GM12878 (cell line): ENCODE data around the gene KCND2. TPM values are rescaled to one million over a fixed set of nuclear protein-coding genes. Genes with fewer than 3 reads are reported as not detected.

ENCODE experiments used
- ATAC-seq: fragments of 200-7000 bp; cut with Tn5 transposase; 3 replicates; pipeline ENCODE4 v1.9.1; 2020; ENCODE audit warnings: mild to moderate bottlenecking, moderate library complexity
- BruUV-seq: library from RNA; stranded (reverse); fragments of 400-500 nt; replicated peaks from 2 replicates; lab custom pipeline; 2021; lab: Mats Ljungman, UMichigan
- CTCF ChIA-PET: fragments of 300-600 bp; sonication (Branson Sonifier 250); formaldehyde crosslinking; extraction: SDS; loops from one replicate; lab custom pipeline; 2021; ENCODE audit warnings: inconsistent platforms; lab: Yijun Ruan, JAX
- POLR2A ChIA-PET: fragments of 350-600 bp; formaldehyde crosslinking; extraction: SDS; loops from one replicate; lab custom pipeline; 2021; ENCODE audit warnings: inconsistent platforms; lab: Charles Lee
- RAD21 ChIA-PET: fragments of 300-600 bp; sonication (Branson Sonifier 250); formaldehyde crosslinking; loops from one replicate; lab custom pipeline; 2023; ENCODE audit warnings: antibody characterized with exemption; ENCODE audit not compliant: unreplicated experiment; lab: Charles Lee
- SMC1A ChIA-PET: fragments of 300-600 bp; sonication (Branson Sonifier 250); formaldehyde crosslinking; loops from one replicate; lab custom pipeline; 2023; ENCODE audit not compliant: unreplicated experiment, uncharacterized antibody; lab: Charles Lee
- DNase-seq: peaks from one replicate; pipeline ENCODE4 v3.0.0-alpha.2; 2011; ENCODE audit warnings: low read depth, low spot score
- FAIRE-seq: peaks from 3 replicates; lab custom pipeline; 2011; peaks lifted over from hg19 to GRCh38; lab: Jason Lieb, UNC
- H2AFZ ChIP-seq: 2 replicates; pipeline ENCODE4 v1.6.0; 2011; ENCODE audit warnings: low read depth, low read length, control low read depth; ENCODE audit not compliant: control insufficient read depth
- H3K27ac ChIP-seq: 2 replicates; pipeline ENCODE4 v1.5.1; 2011; ENCODE audit warnings: control low read depth; ENCODE audit not compliant: control insufficient read depth, insufficient read depth
- H3K27me3 ChIP-seq, 2 experiments: replicated peaks in 1 of 2; 2 replicates each; pipeline versions ENCODE4 v1.6.0 to v1.6.1; 2011; ENCODE audit warnings: low read length in 1 of 2; ENCODE audit not compliant: control insufficient read depth in 2 of 2, insufficient read depth in 2 of 2
- H3K36me3 ChIP-seq, 2 experiments: 2 replicates each; pipeline ENCODE4 v1.5.1; 2011; ENCODE audit warnings: low read length in 1 of 2; ENCODE audit not compliant: control insufficient read depth in 2 of 2, insufficient read depth in 2 of 2
- H3K4me1 ChIP-seq: 2 replicates; pipeline ENCODE4 v1.6.1; 2011; ENCODE audit warnings: mild to moderate bottlenecking, low read length, moderate library complexity, mixed read lengths; ENCODE audit not compliant: control insufficient read depth, insufficient read depth
- H3K4me2 ChIP-seq: 2 replicates; pipeline ENCODE4 v1.6.0; 2011; ENCODE audit warnings: control low read depth; ENCODE audit not compliant: control insufficient read depth, insufficient read depth
- H3K4me3 ChIP-seq: fragments of 200-600 bp; sonication (generic); 2 replicates; pipeline ENCODE4 v1.5.1; 2016
- H3K79me2 ChIP-seq: 2 replicates; pipeline ENCODE4 v1.6.0; 2011; ENCODE audit warnings: low read length; ENCODE audit not compliant: control insufficient read depth, insufficient read depth
- H3K9ac ChIP-seq: 2 replicates; pipeline ENCODE4 v1.8.0; 2011; ENCODE audit warnings: low read length, control low read depth, mixed read lengths; ENCODE audit not compliant: control insufficient read depth, insufficient read depth
- H3K9me3 ChIP-seq: replicated peaks from 3 replicates; pipeline ENCODE4 v1.5.1; 2011; ENCODE audit warnings: mild to moderate bottlenecking, low read length; ENCODE audit not compliant: control insufficient read depth, insufficient read depth
- H4K20me1 ChIP-seq: 2 replicates; pipeline ENCODE4 v1.6.0; 2011; ENCODE audit not compliant: control insufficient read depth, insufficient read depth
- CBX5 ChIP-seq: sonication (generic); IDR thresholded peaks from 2 replicates; pipeline ENCODE4 v1.6.1; 2016; ENCODE audit warnings: low read depth, moderate library complexity, mild to moderate bottlenecking, inconsistent platforms
- CREM ChIP-seq: IDR thresholded peaks from 2 replicates; pipeline ENCODE4 v1.6.1; 2014; ENCODE audit warnings: antibody characterized with exemption, low read depth
- EGR1 ChIP-seq, 2 experiments: IDR thresholded peaks; 1 replicate in 1 of 2; 2 replicates in 1 of 2; pipeline ENCODE4 v1.6.1; 2011 to 2012; ENCODE audit warnings: low read depth in 2 of 2, low read length in 2 of 2, borderline replicate concordance in 1 of 2, mild to moderate bottlenecking in 1 of 2, moderate library complexity in 1 of 2
- ETV6 ChIP-seq, 2 experiments: fragments of 450-650 bp in 1 of 2; IDR thresholded peaks in 1 of 2; conservative IDR thresholded peaks in 1 of 2; 2 replicates each; pipeline ENCODE4 v1.6.1; 2014; ENCODE audit warnings: antibody characterized with exemption in 1 of 2, borderline replicate concordance in 1 of 2, low read depth in 1 of 2, mild to moderate bottlenecking in 1 of 2, moderate library complexity in 1 of 2
- FOXM1 ChIP-seq: IDR thresholded peaks from 2 replicates; pipeline ENCODE4 v1.6.1; 2012; ENCODE audit warnings: low read depth, mild to moderate bottlenecking, inconsistent platforms, low read length, moderate library complexity
- HDAC2 ChIP-seq: fragments of 200-600 bp; sonication (generic); IDR thresholded peaks from 2 replicates; pipeline ENCODE4 v1.6.1; 2017
- IKZF2 ChIP-seq, 2 experiments: fragments of 450-650 bp; IDR thresholded peaks; 2 replicates each; pipeline ENCODE4 v1.6.1; 2017; ENCODE audit warnings: mild to moderate bottlenecking in 2 of 2, moderate library complexity in 2 of 2
- LARP7 ChIP-seq: fragments of 450-650 bp; IDR thresholded peaks from 2 replicates; pipeline ENCODE4 v1.6.1; 2017; ENCODE audit warnings: mild to moderate bottlenecking
- MXI1 ChIP-seq: fragments of 150-350 bp; IDR thresholded peaks from 2 replicates; pipeline ENCODE4 v1.6.1; 2011; ENCODE audit warnings: low read depth, mild to moderate bottlenecking, inconsistent platforms, low read length, improper control_type of control experiment
- NFIC ChIP-seq: IDR thresholded peaks from 2 replicates; pipeline ENCODE4 v1.6.1; 2012; ENCODE audit warnings: low read depth, mild to moderate bottlenecking, inconsistent platforms, low read length, moderate library complexity
- RAD51 ChIP-seq: fragments of 450-650 bp; IDR thresholded peaks from 2 replicates; pipeline ENCODE4 v1.6.1; 2016; ENCODE audit warnings: moderate library complexity, mild to moderate bottlenecking, inconsistent platforms
- RELA ChIP-seq: fragments of 450-650 bp; IDR thresholded peaks from 2 replicates; pipeline ENCODE4 v1.8.0; 2014; ENCODE audit warnings: borderline replicate concordance; ENCODE audit not compliant: partially characterized antibody
- TCF3 ChIP-seq: IDR thresholded peaks from 2 replicates; pipeline ENCODE4 v1.6.1; 2012; ENCODE audit warnings: low read depth, mild to moderate bottlenecking, low read length, borderline replicate concordance; ENCODE audit not compliant: insufficient read depth
- WGBS: methylation state at CpG from one replicate; pipeline ENCODE4 v1.1.6; 2016; ENCODE audit warnings: low lambda C conversion rate; ENCODE audit not compliant: insufficient replicate concordance, insufficient coverage; ENCODE audit errors: missing lambda C conversion rate; 5-methylcytosine and 5-hydroxymethylcytosine counted together
- in situ Hi-C: fragments of 300-500 bp; cut with MboI; formaldehyde crosslinking; loops from 9 replicates; pipeline ENCODE4 v1.14.3; 2018; ENCODE audit warnings: mixed read lengths
- intact Hi-C: fragments of 100-400 bp; cut with micrococcal nuclease; formaldehyde crosslinking; loops from one replicate; pipeline ENCODE4 v1.14.2; 2022; ENCODE audit not compliant: unreplicated experiment
- polyA plus RNA-seq, 11 experiments: library from polyadenylated mRNA; depleted of rRNA in 4 of 11; unstranded in 6 of 11; stranded (reverse) in 5 of 11; fragments of >200 nt; fragmentation: Nextera tagmentation in 4 of 11; fragmentation: Illumina TruSeq in 1 of 11; extraction: Ambion mirVana in 4 of 11; extraction: Trizol in 1 of 11; gene quantifications; 1 replicate in 1 of 11; 2 replicates in 10 of 11; pipeline versions ENCODE4 v1.2.1 to v1.2.3, GENCODE V29; 2011 to 2016; ENCODE audit warnings: inconsistent platforms in 2 of 11, missing spikeins in 2 of 11, low read depth in 1 of 11
- total RNA-seq, 4 experiments: library from RNA; depleted of rRNA in 3 of 4; stranded (reverse); fragments of >200 nt in 3 of 4; fragmentation: Illumina TruSeq in 1 of 4; extraction: Trizol in 1 of 4; gene quantifications; 2 replicates each; pipeline versions ENCODE4 v1.2.1 to v1.2.3, GENCODE V29; 2013 to 2021

KCND2 gene
- total and polyA plus RNA-seq, 10 of the 15 experiments (the other 5 are each of a cell fraction or from before 2014, with no cell fraction given), result 3.6 to 22.3 (median 6.3) TPM

DNA sequence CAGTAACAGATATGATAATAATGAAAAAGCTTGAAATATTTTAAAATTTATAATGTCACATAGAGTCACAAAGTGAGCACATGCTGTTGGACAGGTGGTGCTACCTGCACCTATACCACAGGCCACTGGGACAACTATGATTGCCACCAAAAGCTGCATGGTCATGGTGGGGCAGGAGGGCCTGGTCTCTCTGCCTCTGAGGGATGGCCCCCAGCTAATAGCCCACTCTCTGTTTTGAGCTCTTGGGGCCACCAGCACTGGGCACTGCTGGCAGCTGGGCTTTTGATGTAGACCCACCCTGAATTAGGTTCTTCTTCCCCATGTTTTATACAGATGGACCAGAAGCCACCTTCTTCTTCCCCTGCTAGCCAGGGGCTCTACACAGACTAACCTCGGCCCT is 265.4 kb downstream of the KCND2 start:
- no TSS peak for BruUV-seq
- H3K36me3 ChIP-seq, result no peaks in the 10 kb centered on the region
- POLR2A ChIA-PET, result interaction anchor here (1.1 kb wide), 1 partner anchor 9 kb away, joined by 3 read pairs; no protein-coding TSS in a partner anchor
- H3K9ac ChIP-seq, result no peak overlapping the region
- RAD21 ChIA-PET, result interaction anchor here (1.7 kb wide), 1 partner anchor 11 kb away, joined by 3 read pairs; no protein-coding TSS in a partner anchor
- CTCF ChIA-PET, result interaction anchor here (1.2 to 3.8 kb wide), 4 partner anchors 9 to 36 kb away, joined by 3 to 14 read pairs (median 8); no protein-coding TSS in a partner anchor
- no peak for ATAC-seq
- H3K27ac ChIP-seq, result no peak overlapping the region
- H3K79me2 ChIP-seq, result no peaks in the 10 kb centered on the region
- no peak for DNase-seq
- H3K4me2 ChIP-seq, result no peak overlapping the region
- H3K4me3 ChIP-seq, result no peak overlapping the region
- H4K20me1 ChIP-seq, result no peaks in the 10 kb centered on the region
- SMC1A ChIA-PET, result interaction anchor here (0.7 to 2.9 kb wide), 6 partner anchors 9 to 131 kb away, joined by 3 to 15 read pairs (median 4); no protein-coding TSS in a partner anchor
- H2AFZ ChIP-seq, result no peak overlapping the region
- FAIRE-seq, result no peak
- TF ChIP-seq RAD51 (no peak), HDAC2 (no peak), MXI1 (no peak)
- no peaks in the 10 kb centered on the region for H3K4me1 ChIP-seq
- intact Hi-C loops (no loop called here), in situ Hi-C loops (no loop called here)
- no peaks in the 10 kb centered on the region; the same call in 1 of the 3 replicates for H3K9me3 ChIP-seq
- WGBS, result 0% methylated on average over 1 of the region's 1 CpG
- no peaks in the 10 kb centered on the region for H3K27me3 ChIP-seq

DNA sequence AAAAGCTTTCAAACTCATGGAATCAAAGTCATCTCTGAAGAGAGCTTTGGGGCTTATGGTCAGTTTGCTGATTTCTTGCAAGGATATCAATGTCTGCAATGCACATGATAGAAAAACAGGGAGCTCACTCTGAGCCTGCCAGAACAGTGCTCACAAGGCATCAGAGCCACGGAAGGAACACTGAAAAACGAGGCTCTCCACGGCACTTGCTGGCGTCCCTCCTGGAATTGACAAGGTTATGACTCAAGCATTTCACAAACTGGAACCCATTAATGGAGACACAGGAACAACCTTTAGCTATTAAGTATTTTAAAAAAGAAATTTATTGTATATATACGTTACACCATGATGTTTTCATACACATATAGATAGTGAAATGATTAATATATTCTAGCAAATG is 266.3 kb downstream of the KCND2 start:
- 49% methylated on average over 5 of the region's 5 CpGs for WGBS
- BruUV-seq, result no TSS peak
- no peak for TF ChIP-seq RELA
- no peak for TF ChIP-seq LARP7
- no peak for TF ChIP-seq FOXM1
- TF ChIP-seq NFIC, result no peak
- no peak for TF ChIP-seq EGR1 (IDR thresholded peaks at IDR 0.05; ENCODE audit: borderline replicate concordance in 1 of 2, low read depth in 2 of 2, low read length in 2 of 2)
- TF ChIP-seq IKZF2 (IDR thresholded peaks at IDR 0.05), result no peak
- no peak for TF ChIP-seq CBX5
- no peak for TF ChIP-seq CREM
- no peak for TF ChIP-seq TCF3
- no peak for TF ChIP-seq ETV6 (conservative IDR thresholded peaks at IDR 0.05 in 1 of 2, IDR thresholded peaks at IDR 0.05 in 1 of 2; ENCODE audit: borderline replicate concordance in 1 of 2, low read depth in 1 of 2)
- FAIRE-seq, result no peak
- DNase-seq, result no peak
- ChIA-PET SMC1A (interaction anchor here (1.1 to 2.9 kb wide), 4 partner anchors 10 to 132 kb away, joined by 3 to 15 read pairs (median 5); no protein-coding TSS in a partner anchor), RAD21 (no interaction called here), CTCF (interaction anchor here (0.9 to 3.8 kb wide), 4 partner anchors 10 to 27 kb away, joined by 4 to 14 read pairs (median 8); no protein-coding TSS in a partner anchor), POLR2A (interaction anchor here (1.1 kb wide), 1 partner anchor 10 kb away, joined by 3 read pairs; no protein-coding TSS in a partner anchor)
- Histone ChIP-seq H3K27ac (no peak overlapping the region), H3K4me2 (no peak overlapping the region), H3K27me3 (no peaks in the 10 kb centered on the region), H3K9me3 (no peaks in the 10 kb centered on the region; the same call in 1 of the 3 replicates), H3K4me3 (no peak overlapping the region), H2AFZ (no peak overlapping the region), H3K79me2 (no peaks in the 10 kb centered on the region), H3K4me1 (no peaks in the 10 kb centered on the region), H4K20me1 (no peaks in the 10 kb centered on the region), H3K9ac (no peak overlapping the region), H3K36me3 (no peaks in the 10 kb centered on the region)
- intact Hi-C loops (no loop called here), in situ Hi-C loops (no loop called here)
- ATAC-seq, result no peak
